ENCODE data around the gene MCF2L2.

GRCh38 chr3:183434992-183435391 is 6.6 kb upstream of the MCF2L2 start:
- no peak for TF ChIP-seq CTCF (conservative IDR thresholded peaks at IDR 0.05)
- TF ChIP-seq EZH2 (IDR thresholded peaks at IDR 0.05; ENCODE audit: low read depth): no peak
